DMS114 treated with DMSO at 0.1 percent for 48 hours (cell line): ENCODE results near the gene C18orf54.
"Not testable (repeated sequence)": the region's sequence is repeated elsewhere in the genome, so short reads cannot be mapped to it uniquely, and the experiment has no call there.

Experiments used
- DNase-seq: peaks from one replicate; lab custom pipeline; 2025; ENCODE audit not compliant: unreplicated experiment; lab: John Stamatoyannopoulos, UW

The C18orf54 gene

GRCh38 chr18:54357660-54358494 lies at the start of gene C18orf54, which contains the start of gene STARD6:
TSS of gene C18orf54 (plus strand) at chr18:54357906. CDS start at chr18:54360573, 2,667 bp downstream.
TSS of gene STARD6 (minus strand) at chr18:54357858. CDS start at chr18:54354573, 3,285 bp downstream.
- peak; percentile 64 for DNase-seq

GRCh38 chr18:54309564-54309963 lies 48.1 kb upstream of the C18orf54 start:
- DNase-seq, result not testable (repeated sequence)

- no peak for DNase-seq
These were observed 41.5 kb upstream of the C18orf54 start for GRCh38 chr18:54316071-54316820.

GRCh38 chr18:54323561-54323960 lies 34.1 kb upstream of the C18orf54 start:
- no peak for DNase-seq

GRCh38 chr18:54323970-54324369 lies 33.7 kb upstream of the C18orf54 start:
- DNase-seq, result no peak

- no peak for DNase-seq
These were observed 29.9 kb upstream of the C18orf54 start for GRCh38 chr18:54327818-54328217.

GRCh38 chr18:54329787-54330186 lies 27.9 kb upstream of the C18orf54 start:
- no peak for DNase-seq

- no peak for DNase-seq
These were observed 26.7 kb upstream of the C18orf54 start for GRCh38 chr18:54330768-54331548.

- no peak for DNase-seq
These were observed 22.0 kb upstream of the C18orf54 start for GRCh38 chr18:54335638-54336173.

- no peak for DNase-seq
These were observed 19.5 kb upstream of the C18orf54 start for GRCh38 chr18:54338230-54338629.

- DNase-seq, result no peak
These were observed 6.5 kb upstream of the C18orf54 start for GRCh38 chr18:54351186-54351585.

GRCh38 chr18:54357082-54357659 lies 535 bp upstream of the C18orf54 start:
- no peak for DNase-seq

- DNase-seq, result no peak
These were observed 862 bp downstream of the C18orf54 start for GRCh38 chr18:54358495-54359040.

- no peak for DNase-seq
These were observed 1.5 kb downstream of the C18orf54 start for GRCh38 chr18:54359233-54359632.

- DNase-seq, result no peak
These were observed 2.7 kb downstream of the C18orf54 start for GRCh38 chr18:54360406-54360805.

- no peak for DNase-seq
These were observed 20.4 kb downstream of the C18orf54 start for GRCh38 chr18:54378057-54378456.

GRCh38 chr18:54381640-54382039 lies 23.9 kb downstream of the C18orf54 start:
- DNase-seq, result no peak

GRCh38 chr18:54382076-54382475 lies 24.4 kb downstream of the C18orf54 start:
- DNase-seq, result no peak

GRCh38 chr18:54382733-54383252 lies 25.1 kb downstream of the C18orf54 start:
- no peak for DNase-seq

GRCh38 chr18:54386043-54386442 lies 28.3 kb downstream of the C18orf54 start:
- no peak for DNase-seq
